Posterior cingulate gyrus (tissue), 11 donors: ENCODE results near the gene SKIC2.
"Not testable (repeated sequence)": the region's sequence is repeated elsewhere in the genome, so short reads cannot be mapped to it uniquely, and the experiment has no call there.

Experiments used
- DNase-seq, 10 donors: peaks; one replicate each; pipeline versions ENCODE4 v3.0.0 to v3.0.0-alpha.2; 2020 to 2021; ENCODE audit warnings: mixed read lengths in 3 of 10
- intact Hi-C: fragments of 100-400 bp; cut with DNase I; formaldehyde crosslinking; loops from one replicate; pipeline ENCODE4 v1.15.1; 2023

Gene SKIC2

DNA sequence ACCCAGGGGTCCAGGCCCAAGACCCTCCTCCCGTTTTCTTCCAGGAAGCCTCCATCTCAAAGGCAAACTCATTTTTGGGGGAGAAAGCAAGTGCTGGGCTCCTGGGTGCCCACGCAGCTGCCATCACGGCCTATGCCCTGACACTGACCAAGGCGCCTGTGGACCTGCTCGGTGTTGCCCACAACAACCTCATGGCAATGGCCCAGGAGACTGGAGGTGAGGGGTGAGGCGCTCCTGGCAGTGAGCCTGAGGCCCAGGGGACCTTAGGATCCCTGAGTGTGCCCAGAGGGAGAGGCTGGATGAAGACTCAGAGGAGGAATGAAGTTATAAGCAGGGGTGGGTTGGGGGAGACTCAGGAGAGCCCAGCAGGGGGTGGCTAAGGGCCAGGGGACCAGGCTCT lies 37.4 kb downstream of the SKIC2 start:
- peak in 1 of 10 donors; percentile 13 for DNase-seq
- intact Hi-C loops: not testable (repeated sequence)

DNA sequence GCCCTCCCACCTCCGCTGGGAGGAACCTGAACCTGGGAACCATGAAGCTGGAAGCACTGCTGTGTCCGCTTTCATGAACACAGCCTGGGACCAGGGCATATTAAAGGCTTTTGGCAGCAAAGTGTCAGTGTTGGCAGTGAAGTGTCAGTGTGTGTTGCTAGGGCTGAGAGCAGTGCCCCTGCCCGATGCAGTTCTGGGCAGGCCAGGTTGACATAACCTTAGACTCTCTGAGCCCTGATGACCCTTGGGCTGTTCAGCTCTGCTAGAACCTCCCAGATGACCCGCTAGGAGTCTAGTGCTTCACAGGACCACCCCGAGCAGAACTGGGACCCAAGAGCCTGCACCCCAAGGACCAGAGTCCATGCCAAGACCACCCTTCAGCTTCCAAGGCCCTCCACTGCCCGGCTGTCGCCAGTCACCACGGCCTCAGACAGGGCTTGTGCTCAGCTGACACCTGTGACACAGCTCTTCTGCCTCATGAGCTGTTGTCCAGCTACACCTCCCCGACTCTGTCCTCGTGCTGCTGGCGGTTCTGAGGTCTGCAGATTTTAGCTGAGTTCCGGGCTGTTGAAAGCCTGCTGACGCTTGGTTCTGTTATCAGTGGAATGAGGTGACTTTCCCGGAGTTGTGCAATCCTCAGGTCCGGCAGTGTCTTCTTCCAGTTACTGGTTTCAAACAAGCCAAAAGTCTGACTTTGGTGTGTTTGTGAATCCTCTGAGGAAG lies 43.7 kb downstream of the SKIC2 start:
- DNase-seq, intact Hi-C loops: not testable (repeated sequence)

DNA sequence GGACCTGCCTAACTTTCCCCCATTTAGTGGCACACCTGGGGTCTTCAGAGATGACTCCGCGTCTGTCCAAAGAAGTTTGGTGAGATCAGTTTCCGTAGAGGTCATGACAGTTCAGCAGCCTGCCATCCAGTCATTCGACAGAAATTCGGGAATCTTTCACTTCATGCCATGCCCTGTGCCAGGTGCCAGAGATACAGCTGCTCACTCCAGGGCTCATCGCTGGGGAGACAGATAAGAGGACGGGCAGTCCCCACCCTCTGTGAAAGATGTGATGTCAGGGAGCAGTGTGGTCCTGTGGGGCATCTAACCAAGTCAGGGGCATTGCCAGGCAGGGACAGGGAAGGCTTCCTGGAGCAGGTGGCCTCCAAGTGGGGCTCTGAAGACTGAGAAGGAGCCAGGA lies 44.3 kb downstream of the SKIC2 start:
- intact Hi-C loops, DNase-seq: not testable (repeated sequence)

DNA sequence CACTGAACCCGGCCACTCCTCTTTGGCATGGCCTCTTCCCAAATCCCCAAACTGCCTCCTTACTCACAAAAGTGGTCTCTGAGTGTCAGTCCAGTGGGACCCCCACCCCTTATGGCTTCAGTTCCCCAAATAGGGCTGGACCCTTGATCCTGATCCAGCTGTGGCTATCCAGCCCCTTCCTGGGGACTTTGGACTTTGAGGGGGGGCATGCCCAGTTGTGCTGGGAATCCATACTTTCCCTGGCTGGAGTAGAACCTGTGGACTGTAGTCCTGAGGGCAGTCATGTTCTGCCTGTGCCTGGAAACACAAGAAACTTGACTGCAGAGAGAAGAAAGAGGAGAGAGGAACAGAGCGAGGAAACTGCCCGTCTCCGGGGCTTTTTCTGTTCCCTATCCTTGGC lies 45.4 kb downstream of the SKIC2 start:
- DNase-seq, intact Hi-C loops: not testable (repeated sequence)

DNA sequence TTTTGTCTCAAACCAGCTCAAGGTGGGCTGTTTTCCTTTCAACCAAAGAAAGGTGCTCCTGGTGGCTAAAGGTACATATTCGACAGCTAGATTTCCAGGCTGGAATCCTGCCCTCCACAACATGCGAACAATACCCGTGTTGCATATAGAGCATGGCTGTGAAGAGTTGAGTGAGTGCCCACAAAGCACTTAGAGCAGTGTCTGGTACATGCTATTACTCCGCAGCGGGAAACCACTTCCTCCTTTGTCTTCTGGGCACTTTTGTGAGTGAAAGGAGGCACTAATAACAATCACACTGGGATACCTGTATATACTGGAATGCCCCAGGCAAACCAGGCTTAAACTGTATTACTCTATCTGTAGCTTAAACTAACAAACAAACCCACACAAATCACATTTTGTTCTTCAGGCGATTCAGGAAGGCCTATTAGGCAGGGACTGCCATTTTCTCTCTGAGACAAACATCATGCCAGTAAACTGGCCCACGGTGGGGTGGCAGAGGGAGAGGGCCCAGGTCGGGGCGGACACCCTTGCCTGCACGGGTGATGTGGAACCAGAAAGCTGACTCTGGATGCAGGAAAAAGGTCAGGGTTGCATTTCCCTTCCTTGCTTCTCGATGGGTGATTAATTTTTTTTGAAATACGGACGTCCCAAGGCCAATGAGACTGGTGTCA lies 46.0 kb downstream of the SKIC2 start:
- peak in 1 of 10 donors; percentile 17 for DNase-seq

DNA sequence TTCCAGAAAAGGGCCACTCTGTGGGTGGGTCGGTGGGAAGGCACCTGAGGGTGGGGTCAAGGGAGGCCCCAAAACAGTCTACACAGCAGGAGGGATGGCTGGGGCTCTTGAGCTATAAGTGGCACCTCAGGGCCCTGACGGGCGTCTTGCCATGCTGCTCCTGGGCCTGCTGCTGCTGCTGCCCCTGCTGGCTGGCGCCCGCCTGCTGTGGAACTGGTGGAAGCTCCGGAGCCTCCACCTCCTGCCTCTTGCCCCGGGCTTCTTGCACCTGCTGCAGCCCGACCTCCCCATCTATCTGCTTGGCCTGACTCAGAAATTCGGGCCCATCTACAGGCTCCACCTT lies 46.5 kb downstream of the SKIC2 start:
- intact Hi-C loops: not testable (repeated sequence)
- DNase-seq: peak in 2 of 10 donors; percentile 6 to 34

More for the DNA sequence above, 46.0 kb downstream of the SKIC2 start:
- intact Hi-C loops: not testable (repeated sequence)

DNA sequence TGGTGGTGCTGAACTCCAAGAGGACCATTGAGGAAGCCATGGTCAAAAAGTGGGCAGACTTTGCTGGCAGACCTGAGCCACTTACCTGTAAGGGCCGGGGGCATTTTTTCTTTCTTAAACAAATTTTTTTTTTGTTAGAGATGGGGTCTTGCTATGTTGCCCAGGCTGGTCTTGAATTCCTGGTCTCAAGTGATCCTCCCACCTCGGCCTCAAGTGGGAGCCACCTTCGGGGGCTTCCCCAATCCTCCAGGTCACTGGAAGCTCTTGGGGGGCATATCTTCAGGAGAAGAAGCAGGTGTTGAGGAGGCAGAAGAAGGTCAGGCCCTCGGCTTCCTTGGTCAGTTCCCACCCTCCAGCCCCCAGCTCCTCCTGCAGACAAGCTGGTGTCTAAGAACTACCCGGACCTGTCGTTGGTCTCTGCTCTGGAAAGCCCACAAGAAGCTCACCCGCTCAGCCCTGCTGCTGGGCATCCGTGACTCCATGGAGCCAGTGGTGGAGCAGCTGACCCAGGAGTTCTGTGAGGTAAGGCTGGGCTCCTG lies 47.1 kb downstream of the SKIC2 start:
- intact Hi-C loops: not testable (repeated sequence)

DNA sequence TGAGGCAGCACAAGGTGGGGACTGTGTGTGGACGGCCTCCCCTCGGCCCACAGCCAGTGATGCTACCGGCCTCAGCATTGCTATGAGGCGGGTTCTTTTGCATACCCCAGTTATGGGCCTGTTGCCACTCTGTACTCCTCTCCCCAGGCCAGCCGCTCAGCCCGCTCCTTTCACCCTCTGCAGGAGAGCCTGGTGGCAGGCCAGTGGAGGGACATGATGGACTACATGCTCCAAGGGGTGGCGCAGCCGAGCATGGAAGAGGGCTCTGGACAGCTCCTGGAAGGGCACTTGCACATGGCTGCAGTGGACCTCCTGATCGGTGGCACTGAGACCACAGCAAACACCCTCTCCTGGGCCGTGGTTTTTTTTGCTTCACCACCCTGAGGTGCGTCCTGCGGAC lies 48.1 kb downstream of the SKIC2 start:
- intact Hi-C loops: not testable (repeated sequence)
- peak in 1 of 10 donors; percentile 16 for DNase-seq

More for the DNA sequence above, 47.1 kb downstream of the SKIC2 start:
- not testable (repeated sequence) for DNase-seq

DNA sequence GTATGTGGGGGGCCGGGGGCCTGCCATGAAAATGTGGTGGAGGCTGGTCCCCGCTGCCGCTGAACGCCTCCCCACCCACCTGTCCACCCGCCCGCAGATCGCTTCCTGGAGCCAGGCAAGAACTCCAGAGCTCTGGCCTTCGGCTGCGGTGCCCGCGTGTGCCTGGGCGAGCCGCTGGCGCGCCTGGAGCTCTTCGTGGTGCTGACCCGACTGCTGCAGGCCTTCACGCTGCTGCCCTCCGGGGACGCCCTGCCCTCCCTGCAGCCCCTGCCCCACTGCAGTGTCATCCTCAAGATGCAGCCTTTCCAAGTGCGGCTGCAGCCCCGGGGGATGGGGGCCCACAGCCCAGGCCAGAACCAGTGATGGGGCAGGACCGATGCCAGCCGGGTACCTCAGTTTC lies 49.1 kb downstream of the SKIC2 start:
- intact Hi-C loops: not testable (repeated sequence)

DNA sequence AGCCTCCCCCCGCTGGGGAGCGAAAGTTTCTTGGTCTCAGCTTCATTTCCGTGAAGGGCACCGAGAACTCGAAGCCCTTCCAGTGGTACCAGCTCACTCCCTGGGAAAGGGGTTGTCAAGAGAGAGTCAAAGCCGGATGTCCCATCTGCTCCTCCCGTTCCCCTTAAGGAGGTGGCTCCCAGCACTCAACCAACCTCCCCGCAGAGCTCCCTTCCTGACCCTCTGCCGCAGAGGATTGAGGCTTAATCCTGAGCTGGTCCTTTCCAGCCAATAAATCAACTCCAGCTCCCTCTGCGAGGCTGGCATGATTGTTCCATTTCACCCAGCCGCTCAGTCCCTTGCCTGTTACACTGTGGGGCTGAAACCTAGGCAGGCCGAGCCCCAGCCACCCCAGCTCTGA lies 49.6 kb downstream of the SKIC2 start:
- intact Hi-C loops: not testable (repeated sequence)
- peak in 1 of 10 donors; percentile 5 for DNase-seq

More for the DNA sequence above, 49.1 kb downstream of the SKIC2 start:
- DNase-seq: peak in 1 of 10 donors; percentile 40

DNA sequence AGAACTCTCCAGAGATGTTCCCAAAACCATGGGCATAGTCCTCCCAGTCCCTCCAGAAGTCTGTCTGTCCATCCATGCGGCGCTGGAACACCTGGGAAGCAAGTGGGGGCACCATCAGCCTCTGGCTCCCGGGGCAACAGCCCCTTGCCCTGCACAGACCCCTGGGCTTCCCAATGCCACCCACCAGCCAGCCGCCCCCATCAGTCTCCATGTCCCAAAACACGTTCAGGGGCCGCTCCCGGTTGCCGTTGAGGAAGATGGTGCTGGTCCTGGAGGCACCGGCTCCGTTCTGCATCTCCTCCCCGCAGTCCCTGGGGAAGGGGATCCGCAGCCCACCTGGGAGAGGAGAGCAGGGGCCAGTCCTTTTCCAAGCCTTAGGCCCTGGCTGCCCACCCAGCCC lies 50.6 kb downstream of the SKIC2 start:
- DNase-seq, intact Hi-C loops: not testable (repeated sequence)

DNA sequence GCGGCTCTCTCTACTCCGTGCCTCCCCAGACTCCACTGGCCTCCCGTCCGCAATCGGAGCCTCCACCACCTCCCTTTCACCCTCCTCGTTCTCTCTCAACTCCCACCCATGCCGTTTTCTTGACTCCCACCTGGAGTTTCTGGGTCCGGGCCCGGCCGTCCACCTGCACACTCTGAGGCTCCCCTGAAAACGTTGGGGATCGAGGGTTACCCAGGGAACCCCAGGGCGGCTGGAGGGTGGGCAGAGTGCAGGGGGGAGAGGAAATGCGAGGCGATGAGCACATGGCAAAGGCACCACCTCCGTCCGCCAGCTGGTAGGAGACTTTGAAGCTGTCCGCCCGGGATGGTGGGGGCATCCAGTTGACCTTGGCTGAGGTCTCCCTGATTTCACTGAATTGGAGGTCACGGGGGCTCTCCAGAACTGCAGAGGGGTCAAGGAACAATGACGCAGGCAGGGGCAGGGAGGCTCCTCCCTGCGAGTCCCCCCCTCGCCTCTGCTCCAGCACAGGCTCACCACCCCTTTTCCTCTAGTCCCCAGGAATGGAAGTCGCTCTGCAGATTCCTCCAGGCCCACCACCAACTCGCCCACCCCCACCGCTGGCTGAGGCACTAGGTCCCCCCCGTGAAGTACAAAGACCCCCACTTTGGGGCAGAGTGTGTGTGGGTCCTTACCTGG lies 52.0 kb downstream of the SKIC2 start:
- peak in 1 of 10 donors; percentile 5 for DNase-seq
- intact Hi-C loops: not testable (repeated sequence)

DNA sequence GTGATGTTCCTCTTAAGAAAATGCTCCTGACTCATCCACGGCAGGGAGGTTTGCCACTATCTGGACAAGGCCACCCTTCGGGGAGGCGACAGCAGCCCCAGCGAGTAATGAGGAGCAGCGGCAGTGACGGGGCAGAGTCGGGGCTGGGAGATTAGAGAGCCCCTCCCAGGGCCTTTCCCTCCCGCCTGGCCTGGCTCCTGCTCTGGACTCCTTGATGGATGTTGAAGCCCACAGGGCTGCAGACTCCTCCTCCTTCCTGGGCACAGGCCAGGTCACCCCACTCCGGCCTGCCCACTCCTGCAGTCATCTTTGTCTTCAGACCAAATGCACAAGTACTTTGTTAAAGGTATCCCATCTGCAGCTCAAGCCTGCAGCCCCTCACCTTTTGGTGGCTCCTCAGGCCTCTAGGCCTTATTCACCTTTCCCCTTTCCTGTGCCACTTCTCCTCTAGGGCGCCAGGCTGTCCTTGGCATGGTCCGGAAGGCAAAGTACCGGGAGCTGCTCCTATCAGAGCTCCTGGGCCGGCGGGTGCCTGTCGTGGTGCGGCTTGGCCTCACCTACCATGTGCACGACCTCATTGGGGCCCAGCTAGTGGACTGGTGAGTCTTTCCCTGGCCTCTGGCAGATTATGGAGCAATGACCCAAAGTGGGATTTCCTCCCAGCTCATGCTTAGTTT lies 54.1 kb downstream of the SKIC2 start:
- DNase-seq: peak in 2 of 10 donors; percentile 7 to 26
- intact Hi-C loops: not testable (repeated sequence)

DNA sequence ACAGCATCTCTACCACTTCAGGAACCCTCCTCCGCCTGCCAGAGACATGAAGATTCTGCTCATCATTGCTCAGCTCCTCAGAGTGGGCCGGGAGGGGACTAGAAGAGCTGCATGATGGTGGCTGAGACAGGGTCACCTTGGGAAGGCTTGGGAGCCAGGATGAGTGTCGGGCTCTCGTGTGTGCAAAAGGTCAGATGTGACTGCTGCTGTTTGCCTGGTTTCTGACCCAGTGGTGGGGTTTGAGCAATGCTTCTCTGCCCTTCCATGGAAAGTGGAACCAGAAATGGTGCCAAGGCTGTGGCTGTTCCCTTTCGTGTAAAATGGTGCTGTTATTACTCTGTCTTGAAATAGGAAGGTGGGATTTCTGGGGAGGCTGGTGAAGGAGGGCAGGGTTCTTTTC lies 54.8 kb downstream of the SKIC2 start:
- intact Hi-C loops: not testable (repeated sequence)

DNA sequence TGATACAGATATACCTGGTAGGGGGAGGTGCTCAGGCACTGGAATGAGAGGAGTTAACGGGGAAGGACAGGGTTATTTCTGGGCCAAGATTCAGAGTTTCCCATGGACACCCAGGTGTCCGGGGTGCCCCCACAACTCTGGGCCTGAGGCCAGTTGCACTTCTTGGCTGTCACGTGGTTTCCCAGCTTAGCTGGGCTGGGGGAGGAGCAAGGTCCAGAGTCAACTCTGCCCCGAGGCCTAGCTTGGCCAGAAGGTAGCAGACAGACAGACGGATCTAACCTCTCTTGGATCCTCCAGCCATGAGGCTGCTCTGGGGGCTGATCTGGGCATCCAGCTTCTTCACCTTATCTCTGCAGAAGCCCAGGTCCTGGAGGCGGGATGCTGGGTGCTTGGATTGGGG lies 55.6 kb downstream of the SKIC2 start, which contains the start of gene C4B:
C4B (plus strand) TSS at position 249 of the 400 bp plus-strand sequence; CDS start at position 300, 51 bp downstream.
- intact Hi-C loops, DNase-seq: not testable (repeated sequence)

More for the DNA sequence above, 54.8 kb downstream of the SKIC2 start:
- not testable (repeated sequence) for DNase-seq
